ENCODE results near the gene PCNT. TPM values are rescaled to one million over a fixed set of nuclear protein-coding genes. Genes with fewer than 3 reads are reported as not detected.

PCNT gene
- total RNA-seq, 5 donors from 2014 or later (not counting 1 experiment from before 2014, with no cell fraction given): 52.8 to 65.0 (median 58.6) TPM

DNA sequence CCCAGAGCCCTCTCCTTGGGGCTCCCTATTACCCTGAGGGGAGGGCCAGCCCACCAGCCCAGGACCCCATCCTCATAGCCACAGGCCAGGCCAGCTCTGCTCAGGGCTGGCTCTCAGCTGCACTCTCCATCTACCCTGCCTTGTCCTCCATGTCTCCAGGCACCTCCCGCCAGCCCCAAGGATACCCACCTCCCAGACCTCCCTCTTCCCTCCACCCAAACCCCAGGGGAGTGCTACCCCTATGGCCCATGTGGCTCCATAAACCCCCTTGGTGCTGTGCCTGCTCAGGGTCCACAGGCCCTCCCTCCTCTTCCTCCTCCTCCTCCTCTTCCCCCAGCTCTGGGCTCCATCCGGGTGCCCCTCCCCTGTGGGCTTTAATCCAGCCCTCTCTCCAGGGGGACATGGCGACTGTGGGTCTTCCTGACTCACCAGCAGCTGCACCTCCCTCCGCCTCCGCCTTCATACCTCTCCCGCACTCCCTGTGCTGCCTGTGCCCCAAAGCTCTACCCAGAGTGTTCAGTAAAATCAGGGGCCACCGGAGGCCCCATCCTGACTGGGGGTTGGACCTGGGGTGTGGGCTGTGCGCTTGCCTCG is 28.7 kb upstream of the PCNT start:
- Mint-ChIP-seq H3K36me3 (peaks cover 12% of the 10 kb centered on the region), H3K27ac (no peak overlapping the region), H3K4me1 (peaks cover 5 to 13% (median 9%) of the 10 kb centered on the region in 3 donors), H3K9me3 (no peaks in the 10 kb centered on the region), H3K27me3 (peaks cover 0 to 2% of the 10 kb centered on the region in 2 donors), H3K4me3 (no peak overlapping the region)
- 77% methylated on average over 4 of the region's 9 CpGs for WGBS (ENCODE audit: insufficient coverage)
- no peaks in the 10 kb centered on the region for H3K9me3 ChIP-seq
- H3K27me3 ChIP-seq (replicated peaks in 1 of 2; ENCODE audit: control insufficient read depth in 2 of 2, extremely low read depth in 1 of 2, insufficient read depth in 2 of 2, low read length in 1 of 2): peaks cover 0 to 34% of the 10 kb centered on the region in 2 experiments
- ChIA-PET CTCF (no interaction called here), POLR2A (no interaction called here)
- no peak overlapping the region for H3K27ac ChIP-seq (ENCODE audit: low read length)
- H3K4me1 ChIP-seq (ENCODE audit: control insufficient read depth in 1 of 2, extremely low read depth in 1 of 2, insufficient read depth in 2 of 2, low read length in 2 of 2): peaks cover 3 to 31% of the 10 kb centered on the region in 2 experiments
- DNase-seq: no peak
- ATAC-seq (replicated peaks in 1 of 4): no peak
- H3K36me3 ChIP-seq (ENCODE audit: control insufficient read depth in 2 of 2, extremely low read depth in 1 of 2, insufficient read depth in 1 of 2, low read length in 1 of 2): peaks cover 0 to 10% of the 10 kb centered on the region in 2 donors
- no peak overlapping the region for H3K4me3 ChIP-seq (ENCODE audit: control insufficient read depth in 1 of 2, extremely low read depth in 1 of 2, low read length in 1 of 2)

DNA sequence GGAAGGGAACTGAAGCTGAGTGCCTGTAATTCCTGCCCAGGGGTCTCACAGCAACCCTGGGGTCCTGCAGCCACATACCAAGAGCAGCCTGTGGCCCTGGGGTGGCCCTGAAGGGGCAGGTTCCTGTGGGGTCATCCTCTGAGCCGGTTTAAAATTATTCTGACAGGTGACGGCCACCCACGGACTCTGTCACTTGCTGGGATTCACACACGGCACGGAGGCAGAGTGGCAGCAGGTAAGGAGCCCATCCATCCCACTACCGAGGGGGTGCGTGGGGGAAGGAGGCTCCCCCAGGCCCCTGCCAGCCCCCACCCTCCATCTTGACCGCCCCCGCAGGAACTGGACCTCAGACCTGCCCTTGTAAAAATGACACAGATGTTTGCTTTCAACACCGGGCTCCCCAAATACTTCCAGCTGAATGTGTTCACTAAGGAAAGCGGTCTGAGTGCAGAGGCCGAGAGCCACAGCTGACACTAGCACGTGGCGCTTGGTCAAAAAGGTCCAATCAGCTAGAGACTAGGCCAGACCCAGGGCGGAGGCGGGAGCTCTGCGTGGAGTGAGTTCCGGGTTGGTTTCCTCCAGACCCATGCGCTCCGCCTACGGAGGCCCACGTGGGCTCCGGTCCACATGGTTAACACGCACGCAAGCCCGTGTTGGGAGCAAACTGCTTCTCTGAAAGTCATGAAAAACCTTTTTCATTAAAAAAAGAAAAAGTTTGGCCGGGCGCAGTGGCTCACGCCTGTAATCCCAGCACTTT is 27.8 kb upstream of the PCNT start:
- DNase-seq (peak in 28 of 35 experiments; percentile 7 to 72 (median 46)), ATAC-seq (replicated peaks in 1 of 4) (peak in 3 of 4 experiments; percentile 71 to 85 (median 81))
- Histone ChIP-seq H3K9me3 (no peaks in the 10 kb centered on the region), H3K27me3 (replicated peaks in 1 of 2; ENCODE audit: control insufficient read depth in 2 of 2, extremely low read depth in 1 of 2, insufficient read depth in 2 of 2, low read length in 1 of 2) (peaks cover 0 to 34% of the 10 kb centered on the region in 2 experiments), H3K27ac (ENCODE audit: low read length) (peak overlapping the region; percentile 49), H3K4me3 (ENCODE audit: control insufficient read depth in 1 of 2, extremely low read depth in 1 of 2, low read length in 1 of 2) (no peak overlapping the region), H3K36me3 (ENCODE audit: control insufficient read depth in 2 of 2, extremely low read depth in 1 of 2, insufficient read depth in 1 of 2, low read length in 1 of 2) (peaks cover 0 to 10% of the 10 kb centered on the region in 2 donors), H3K4me1 (ENCODE audit: control insufficient read depth in 1 of 2, extremely low read depth in 1 of 2, insufficient read depth in 2 of 2, low read length in 2 of 2) (peaks cover 2 to 31% of the 10 kb centered on the region in 2 experiments)
- 65% methylated on average over 21 of the region's 29 CpGs for WGBS (ENCODE audit: insufficient coverage)
- Mint-ChIP-seq H3K4me1 (peaks cover 4 to 11% (median 9%) of the 10 kb centered on the region in 3 donors), H3K27ac (peak overlapping the region; percentile 63 to 82), H3K4me3 (peak overlapping the region; percentile 41 to 57 (median 41)), H3K36me3 (peaks cover 10% of the 10 kb centered on the region), H3K27me3 (peaks cover 0 to 2% of the 10 kb centered on the region in 2 donors), H3K9me3 (no peaks in the 10 kb centered on the region)
- POLR2A ChIA-PET: no interaction called here
- CTCF ChIA-PET: no interaction called here

DNA sequence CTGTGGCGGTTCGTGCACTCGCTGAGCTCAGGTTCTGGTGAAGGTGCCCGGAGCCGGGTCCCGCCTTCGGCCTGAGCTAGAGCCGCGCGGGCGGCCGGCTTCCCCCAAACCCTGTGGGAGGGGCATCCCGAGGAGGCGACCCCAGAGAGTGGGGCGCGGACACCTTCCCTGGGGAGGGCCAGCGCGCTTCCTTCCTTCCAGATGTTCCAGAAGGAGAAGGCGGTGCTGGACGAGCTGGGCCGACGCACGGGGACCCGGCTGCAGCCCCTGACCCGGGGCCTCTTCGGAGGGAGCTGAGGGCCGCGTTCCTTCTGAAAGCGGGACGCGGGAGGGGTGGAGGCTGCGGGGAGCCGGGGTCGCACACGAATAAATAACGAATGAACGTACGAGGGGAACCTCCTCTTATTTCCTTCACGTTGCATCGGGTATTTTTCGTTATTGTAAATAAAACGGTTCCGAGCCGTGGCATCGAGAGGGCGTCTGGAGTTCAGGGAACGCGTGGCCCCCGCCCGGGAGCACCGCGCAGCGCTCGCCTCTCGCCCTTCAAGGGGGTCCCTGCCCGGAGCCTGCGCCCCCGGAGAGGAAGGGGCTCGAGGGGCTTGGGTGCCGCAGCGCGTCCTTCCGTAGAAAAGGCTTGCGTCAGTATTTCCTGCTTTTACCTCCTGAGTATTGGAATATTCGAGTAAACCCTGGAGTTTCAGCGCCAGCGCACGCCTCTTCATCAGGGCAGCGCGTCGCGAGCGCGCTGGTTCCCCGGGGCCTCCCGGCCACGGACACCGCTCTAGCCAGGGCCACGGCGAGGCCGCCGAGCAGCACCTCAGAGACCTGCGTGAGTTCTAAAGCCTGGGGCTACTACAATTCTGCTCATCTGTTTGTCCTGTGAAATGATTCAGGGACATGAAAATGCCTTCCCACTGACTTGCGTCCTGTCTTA is 26.4 kb upstream of the PCNT start:
- Histone ChIP-seq H3K27ac (ENCODE audit: low read length) (no peak overlapping the region), H3K36me3 (ENCODE audit: control insufficient read depth in 2 of 2, extremely low read depth in 1 of 2, insufficient read depth in 1 of 2, low read length in 1 of 2) (no peaks in the 10 kb centered on the region), H3K4me1 (ENCODE audit: control insufficient read depth in 1 of 2, extremely low read depth in 1 of 2, insufficient read depth in 2 of 2, low read length in 2 of 2) (peaks cover 2 to 31% of the 10 kb centered on the region in 2 experiments), H3K27me3 (replicated peaks in 1 of 2; ENCODE audit: control insufficient read depth in 2 of 2, extremely low read depth in 1 of 2, insufficient read depth in 2 of 2, low read length in 1 of 2) (peaks cover 0 to 34% of the 10 kb centered on the region in 2 experiments), H3K9me3 (no peaks in the 10 kb centered on the region), H3K4me3 (ENCODE audit: control insufficient read depth in 1 of 2, extremely low read depth in 1 of 2, low read length in 1 of 2) (peak overlapping the region; percentile 53 to 88)
- POLR2A ChIA-PET: no interaction called here
- CTCF ChIA-PET: no interaction called here
- DNase-seq (no peak), ATAC-seq (replicated peaks in 1 of 4) (peak in 1 of 4 experiments; percentile 17)
- peaks cover 0 to 2% of the 10 kb centered on the region in 2 donors for H3K27me3 Mint-ChIP-seq
- no peaks in the 10 kb centered on the region for H3K36me3 Mint-ChIP-seq
- H3K4me3 Mint-ChIP-seq: peak overlapping the region; percentile 59 to 74 (median 62)
- WGBS (ENCODE audit: insufficient coverage): 6% methylated on average over 82 of the region's 84 CpGs
- no peak overlapping the region for H3K27ac Mint-ChIP-seq
- H3K4me1 Mint-ChIP-seq: peaks cover 2 to 9% (median 9%) of the 10 kb centered on the region in 3 donors
- no peaks in the 10 kb centered on the region for H3K9me3 Mint-ChIP-seq

DNA sequence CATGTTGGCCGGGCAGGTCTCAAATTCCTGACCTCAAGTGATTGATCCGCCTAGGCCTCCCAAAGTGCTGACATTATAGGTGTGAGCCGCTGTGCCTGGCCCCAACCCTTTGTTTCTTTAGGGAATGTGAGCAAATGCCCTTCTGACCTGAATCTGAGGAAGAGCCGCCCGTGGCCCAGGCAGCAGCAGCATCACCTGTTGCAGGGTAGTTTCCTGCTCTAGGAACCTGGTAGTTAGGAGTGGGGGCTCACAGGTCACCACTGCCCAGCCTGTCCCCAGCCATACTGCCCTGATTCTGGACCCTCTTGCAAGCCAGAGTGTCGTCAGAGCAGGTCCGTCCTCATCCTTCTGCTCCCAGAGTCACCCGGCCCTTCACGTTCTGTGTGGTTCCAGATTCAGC is 24.8 kb upstream of the PCNT start:
- H3K27me3 ChIP-seq (replicated peaks in 1 of 2; ENCODE audit: control insufficient read depth in 2 of 2, extremely low read depth in 1 of 2, insufficient read depth in 2 of 2, low read length in 1 of 2): peaks cover 0 to 34% of the 10 kb centered on the region in 2 experiments
- 88% methylated on average over 6 of the region's 9 CpGs for WGBS (ENCODE audit: insufficient coverage)
- H3K4me1 ChIP-seq (ENCODE audit: control insufficient read depth in 1 of 2, extremely low read depth in 1 of 2, insufficient read depth in 2 of 2, low read length in 2 of 2): peaks cover 2 to 31% of the 10 kb centered on the region in 2 experiments
- Mint-ChIP-seq H3K4me1 (peaks cover 2 to 9% (median 9%) of the 10 kb centered on the region in 3 donors), H3K4me3 (peak overlapping the region in 1 of 3 donors; percentile 59), H3K9me3 (no peaks in the 10 kb centered on the region), H3K36me3 (no peaks in the 10 kb centered on the region), H3K27ac (no peak overlapping the region), H3K27me3 (peaks cover 0 to 2% of the 10 kb centered on the region in 2 donors)
- ChIA-PET CTCF (no interaction called here), POLR2A (no interaction called here)
- ATAC-seq (replicated peaks in 1 of 4): no peak
- H3K36me3 ChIP-seq (ENCODE audit: control insufficient read depth in 2 of 2, extremely low read depth in 1 of 2, insufficient read depth in 1 of 2, low read length in 1 of 2): no peaks in the 10 kb centered on the region
- no peaks in the 10 kb centered on the region for H3K9me3 ChIP-seq
- H3K27ac ChIP-seq (ENCODE audit: low read length): no peak overlapping the region
- no peak overlapping the region for H3K4me3 ChIP-seq (ENCODE audit: control insufficient read depth in 1 of 2, extremely low read depth in 1 of 2, low read length in 1 of 2)
- DNase-seq: no peak

DNA sequence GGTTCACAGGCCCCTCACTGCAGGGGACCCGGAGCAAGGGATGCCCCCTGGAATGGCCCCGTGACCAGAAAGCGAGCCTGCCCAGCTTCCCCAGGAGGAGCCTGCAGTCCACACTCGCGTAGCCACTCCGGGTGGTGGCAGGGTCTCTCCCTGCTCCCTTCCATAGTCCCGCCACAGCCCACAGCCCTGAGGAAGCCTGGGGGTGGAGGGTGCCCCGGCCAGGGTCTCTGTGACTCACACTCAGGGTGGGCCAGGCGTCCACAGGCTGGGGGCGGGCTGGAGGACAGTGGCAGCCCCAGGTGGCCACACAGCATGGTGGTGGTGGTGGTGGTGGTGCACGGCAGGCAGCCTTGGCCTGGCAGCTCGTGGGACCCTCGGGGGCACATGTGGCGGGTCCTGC is 22.2 kb upstream of the PCNT start:
- no peak for ATAC-seq (replicated peaks in 1 of 4)
- Histone ChIP-seq H3K9me3 (no peaks in the 10 kb centered on the region), H3K27ac (ENCODE audit: low read length) (no peak overlapping the region), H3K4me1 (ENCODE audit: control insufficient read depth in 1 of 2, extremely low read depth in 1 of 2, insufficient read depth in 2 of 2, low read length in 2 of 2) (peaks cover 2 to 13% of the 10 kb centered on the region in 2 experiments), H3K4me3 (ENCODE audit: control insufficient read depth in 1 of 2, extremely low read depth in 1 of 2, low read length in 1 of 2) (no peak overlapping the region), H3K27me3 (replicated peaks in 1 of 2; ENCODE audit: control insufficient read depth in 2 of 2, extremely low read depth in 1 of 2, insufficient read depth in 2 of 2, low read length in 1 of 2) (peaks cover 0 to 23% of the 10 kb centered on the region in 2 experiments), H3K36me3 (ENCODE audit: control insufficient read depth in 2 of 2, extremely low read depth in 1 of 2, insufficient read depth in 1 of 2, low read length in 1 of 2) (no peaks in the 10 kb centered on the region)
- 97% methylated on average over 6 of the region's 14 CpGs for WGBS (ENCODE audit: insufficient coverage)
- H3K4me3 Mint-ChIP-seq: no peak overlapping the region
- no peak overlapping the region for H3K27ac Mint-ChIP-seq
- H3K9me3 Mint-ChIP-seq: no peaks in the 10 kb centered on the region
- H3K36me3 Mint-ChIP-seq: peaks cover 7% of the 10 kb centered on the region
- H3K4me1 Mint-ChIP-seq: peaks cover 0 to 4% (median 2%) of the 10 kb centered on the region in 3 donors
- CTCF ChIA-PET: no interaction called here
- POLR2A ChIA-PET: no interaction called here
- peaks cover 0 to 2% of the 10 kb centered on the region in 2 donors for H3K27me3 Mint-ChIP-seq
- DNase-seq: no peak

DNA sequence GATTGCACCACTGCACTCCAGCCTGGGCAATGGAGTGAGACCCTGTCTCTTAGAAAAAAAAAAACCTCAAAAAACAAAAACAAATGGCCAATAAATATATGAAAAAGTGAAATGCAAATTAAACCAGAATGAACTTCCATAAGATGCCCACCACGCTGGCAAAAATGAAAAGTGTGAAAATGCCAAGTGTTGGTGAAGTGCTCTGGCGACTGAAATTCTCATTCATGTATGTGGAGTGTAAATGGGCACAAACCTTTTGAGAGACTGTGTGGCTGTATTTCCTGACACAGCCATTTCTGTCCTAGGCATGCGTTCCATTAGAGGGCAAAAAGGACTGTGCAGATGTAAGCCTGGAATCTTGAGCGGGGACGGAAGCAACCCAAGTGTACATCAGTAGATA is 19.5 kb upstream of the PCNT start:
- Histone ChIP-seq H3K4me1 (ENCODE audit: control insufficient read depth in 1 of 2, extremely low read depth in 1 of 2, insufficient read depth in 2 of 2, low read length in 2 of 2) (no peaks in the 10 kb centered on the region), H3K27ac (ENCODE audit: low read length) (no peak overlapping the region), H3K36me3 (ENCODE audit: control insufficient read depth in 2 of 2, extremely low read depth in 1 of 2, insufficient read depth in 1 of 2, low read length in 1 of 2) (no peaks in the 10 kb centered on the region), H3K4me3 (ENCODE audit: control insufficient read depth in 1 of 2, extremely low read depth in 1 of 2, low read length in 1 of 2) (no peak overlapping the region), H3K9me3 (no peaks in the 10 kb centered on the region), H3K27me3 (replicated peaks in 1 of 2; ENCODE audit: control insufficient read depth in 2 of 2, extremely low read depth in 1 of 2, insufficient read depth in 2 of 2, low read length in 1 of 2) (peaks cover 0 to 4% of the 10 kb centered on the region in 2 experiments)
- 100% methylated on average over 2 of the region's 5 CpGs for WGBS (ENCODE audit: insufficient coverage)
- Mint-ChIP-seq H3K4me3 (no peak overlapping the region), H3K27ac (no peak overlapping the region), H3K27me3 (no peaks in the 10 kb centered on the region), H3K9me3 (no peaks in the 10 kb centered on the region), H3K36me3 (peaks cover 10% of the 10 kb centered on the region), H3K4me1 (no peaks in the 10 kb centered on the region)
- ChIA-PET CTCF (no interaction called here), POLR2A (no interaction called here)
- DNase-seq: no peak
- ATAC-seq (replicated peaks in 1 of 4): no peak

Data from T-cell (primary cell).